ENCODE results near the gene TSPEAR.
"Not testable (repeated sequence)": the region's sequence is repeated elsewhere in the genome, so short reads cannot be mapped to it uniquely, and the experiment has no call there.

TSPEAR gene

DNA sequence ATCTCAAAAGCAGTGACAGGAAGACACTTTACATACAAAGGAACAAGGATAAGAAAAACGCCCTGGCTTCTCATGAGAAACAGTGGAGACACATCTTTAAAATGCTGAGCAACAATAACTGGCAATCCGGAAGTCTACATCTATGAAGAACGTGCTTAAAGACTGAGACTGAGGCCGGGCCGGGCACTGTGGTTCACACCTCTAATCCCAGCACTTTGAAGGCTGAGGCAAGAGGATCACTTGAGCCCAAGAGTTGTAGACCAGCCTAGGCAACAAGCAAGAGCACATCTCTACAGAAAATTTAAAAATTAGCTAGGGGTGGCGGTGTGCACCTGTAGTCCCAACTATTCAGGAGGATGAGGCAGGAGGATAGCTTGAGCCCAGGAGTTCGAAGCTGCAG, 27.3 kb downstream of the TSPEAR start:
- ATAC-seq (no peak), DNase-seq (no peak)

GRCh38 chr21:44682580-44683151, 28.7 kb downstream of the TSPEAR start:
- ATAC-seq (no peak), DNase-seq (no peak)

- ATAC-seq (no peak), DNase-seq (no peak)
Measured at GRCh38 chr21:44681861-44682579, 29.4 kb downstream of the TSPEAR start, which contains the start of gene KRTAP12-1. KRTAP12-1 (minus strand) TSS chr21:44682163; CDS start chr21:44682123, 40 bp downstream.

GRCh38 chr21:44681152-44681551, 30.2 kb downstream of the TSPEAR start:
- ATAC-seq (no peak), DNase-seq (no peak)

GRCh38 chr21:44677881-44678280, 33.5 kb downstream of the TSPEAR start:
- no peak for DNase-seq
- ATAC-seq, result no peak

GRCh38 chr21:44671911-44672310, 39.5 kb downstream of the TSPEAR start:
- ATAC-seq, result no peak
- no peak for DNase-seq

DNA sequence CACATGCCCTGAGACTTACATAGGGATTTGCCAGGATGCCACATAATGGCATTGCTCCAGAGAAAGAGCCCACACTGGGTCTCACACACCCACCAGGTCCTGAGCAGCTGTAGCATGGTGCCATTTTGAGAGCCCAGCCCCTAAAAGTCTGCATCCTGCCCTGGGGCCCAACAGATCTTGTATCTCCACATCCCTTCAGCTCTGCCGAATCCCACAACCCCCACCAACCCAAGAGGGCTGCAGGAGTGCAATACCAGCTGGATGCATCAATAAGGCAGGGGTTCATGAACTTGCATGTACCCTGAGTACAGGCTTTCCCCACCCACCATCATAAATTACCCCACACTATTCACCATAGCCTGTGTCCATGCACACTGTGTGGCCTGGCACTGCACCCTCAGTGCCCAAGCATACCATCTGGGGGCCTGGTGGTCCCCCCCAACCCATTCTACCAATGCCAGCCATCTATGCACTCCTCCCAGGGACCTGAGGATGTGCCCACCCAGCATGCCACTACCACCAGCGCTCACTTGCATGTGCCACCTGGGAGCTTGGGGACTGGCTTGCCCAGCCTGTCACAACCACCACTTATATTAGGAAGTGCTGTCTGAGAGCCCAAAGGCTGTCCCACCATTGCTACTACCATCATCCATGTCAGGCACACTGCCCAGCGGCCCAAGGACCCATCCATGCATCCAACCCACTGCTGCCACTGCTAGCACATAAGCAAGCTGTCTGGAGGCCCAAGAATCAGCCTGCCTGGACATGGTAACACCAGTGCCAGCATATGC, 40.5 kb downstream of the TSPEAR start:
- DNase-seq, result no peak
- no peak for ATAC-seq

- no peak for DNase-seq
- ATAC-seq, result no peak
Measured at GRCh38 chr21:44667612-44668011, 43.8 kb downstream of the TSPEAR start.

- DNase-seq (no peak), ATAC-seq (no peak)
Measured at GRCh38 chr21:44666401-44667320, 44.7 kb downstream of the TSPEAR start, which contains the start of gene KRTAP12-2. KRTAP12-2 (minus strand) TSS chr21:44666927; CDS start chr21:44666886, 41 bp downstream.

- DNase-seq, result no peak
Measured at GRCh38 chr21:44664691-44665090, 46.7 kb downstream of the TSPEAR start.

GRCh38 chr21:44661567-44661966, 49.8 kb downstream of the TSPEAR start:
- DNase-seq, ATAC-seq: not testable (repeated sequence)

More at GRCh38 chr21:44664691-44665090, 46.7 kb downstream of the TSPEAR start:
- no peak for ATAC-seq

- ATAC-seq (peak; percentile 10), DNase-seq (no peak)
Measured at GRCh38 chr21:44658913-44659595, 52.3 kb downstream of the TSPEAR start.

DNA sequence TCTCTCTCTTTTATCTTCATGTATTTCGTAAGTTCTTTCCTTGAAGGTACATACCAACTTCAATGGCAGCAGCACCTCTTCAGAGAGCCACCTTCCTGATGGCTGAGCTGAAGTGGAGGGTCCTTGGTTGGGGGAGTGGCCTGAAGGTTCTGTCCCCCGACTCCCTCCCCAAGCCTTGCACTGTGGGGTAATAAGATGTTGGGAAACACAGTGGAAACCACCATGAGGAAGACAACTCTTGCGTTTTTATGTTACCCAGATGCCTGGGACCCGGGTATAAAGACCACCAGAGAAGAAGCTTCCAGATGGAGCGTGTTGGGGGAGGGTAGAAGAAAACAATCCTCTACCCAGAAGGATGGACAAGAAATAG, 52.8 kb downstream of the TSPEAR start:
- ATAC-seq (no peak), DNase-seq (no peak)

DNA sequence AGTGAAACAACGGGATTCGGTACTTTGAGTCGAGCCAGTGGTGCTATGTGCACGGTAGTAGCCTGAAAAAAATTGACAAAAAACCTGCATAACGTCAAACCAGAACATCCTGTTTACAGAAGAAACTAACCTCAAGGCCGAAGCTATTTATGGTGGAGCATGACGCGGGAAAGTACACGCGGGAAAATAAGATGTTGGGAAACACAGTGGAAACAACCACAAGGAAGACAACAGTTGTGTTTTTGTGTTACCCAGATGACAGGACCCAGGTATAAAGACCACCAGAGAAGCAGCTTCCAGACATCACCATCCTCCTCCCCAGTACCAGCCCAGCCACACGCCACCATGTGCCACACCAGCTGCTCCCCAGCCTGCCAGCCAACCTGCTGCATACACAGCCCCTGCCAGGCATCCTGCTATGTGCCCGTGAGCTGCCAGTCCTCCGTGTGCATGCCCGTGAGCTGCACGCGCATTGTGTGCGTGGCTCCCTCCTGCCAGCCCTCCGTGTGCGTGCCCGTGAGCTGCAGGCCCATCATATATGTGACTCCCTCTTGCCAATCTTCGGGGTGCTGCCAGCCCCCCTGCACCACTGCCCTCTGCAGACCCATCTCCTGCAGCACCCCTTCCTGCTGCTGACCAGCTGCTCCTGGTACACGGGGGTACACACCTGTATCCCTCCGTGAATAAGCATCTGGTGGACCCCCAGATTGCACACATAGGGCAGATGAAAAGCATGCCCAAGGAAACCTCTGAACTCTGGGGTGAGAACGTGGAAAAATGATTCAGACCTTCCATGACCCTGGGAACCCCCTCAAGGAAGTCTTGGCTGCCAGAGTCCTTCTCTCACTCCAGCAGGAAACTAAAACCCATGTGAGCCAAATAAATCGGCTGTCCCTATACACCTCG, 53.5 kb downstream of the TSPEAR start, which contains the start of gene KRTAP12-3:
KRTAP12-3 (plus strand) TSS at position 298 of the 906 bp plus-strand sequence; CDS start at position 346, 48 bp downstream.
- DNase-seq, result peak; percentile 21
- peak; percentile 30 for ATAC-seq

DNA sequence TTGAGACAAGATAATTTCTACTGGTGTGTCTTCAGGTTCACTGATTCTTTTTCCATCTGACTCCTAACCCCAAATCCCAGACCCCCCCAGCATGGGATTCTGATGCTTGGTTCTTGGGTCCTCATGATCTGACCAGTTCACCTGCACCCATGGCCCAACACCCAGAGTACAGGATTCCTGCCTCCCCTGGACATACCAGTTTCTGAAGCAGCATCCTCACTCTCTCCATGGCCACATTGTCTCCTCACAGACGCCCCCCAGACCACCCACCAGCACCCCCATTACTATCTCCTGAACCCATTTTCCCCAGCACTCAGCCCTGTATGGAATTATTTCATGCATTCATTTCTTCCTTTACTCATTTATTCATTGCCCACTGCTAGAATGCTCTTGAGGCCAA, 54.5 kb downstream of the TSPEAR start:
- no peak for DNase-seq
- no peak for ATAC-seq

GRCh38 chr21:44654576-44655175, 56.7 kb downstream of the TSPEAR start, which contains the start of gene KRTAP12-4:
KRTAP12-4 (minus strand) TSS chr21:44654659; CDS start chr21:44654614, 45 bp downstream.
- DNase-seq (no peak), ATAC-seq (peak; percentile 13)

- DNase-seq, result peak; percentile 16
- no peak for ATAC-seq
Measured at GRCh38 chr21:44653656-44654575, 57.5 kb downstream of the TSPEAR start.

GRCh38 chr21:44653123-44653522, 58.2 kb downstream of the TSPEAR start:
- no peak for DNase-seq
- ATAC-seq, result no peak

Data from stimulated activated naive CD8-positive, alpha-beta T cell treated with anti-CD3 and anti-CD28 coated beads, Interleukin-15, Interleukin-2, amounts not matched to agents 100 U/mL and 50 U/mL, for 24 hours (primary cell).